Adrenal gland (tissue), 5 donors: ENCODE measurements around the gene CHRNB4.

Source experiments
- POLR2A ChIP-seq, 2 donors: fragments of 450-650 bp; IDR thresholded peaks; one replicate each; pipeline ENCODE4 v1.6.1; 2017; ENCODE audit warnings: antibody characterized with exemption in 2 of 2, mild to moderate bottlenecking in 2 of 2, moderate library complexity in 1 of 2
- TF ChIP-seq, protein P1 (sequence below), 6 experiments: fragments of 450-650 bp in 4 of 6; fragments of 200-600 bp in 2 of 6; sonication (generic) in 1 of 6; IDR thresholded peaks; 1 replicate in 5 of 6; 2 replicates in 1 of 6; pipeline versions ENCODE4 v1.5.1 to v1.8.0; 2016 to 2021; ENCODE audit warnings: antibody characterized with exemption in 6 of 6, mild to moderate bottlenecking in 2 of 6, moderate library complexity in 1 of 6
- donor health status: DM: no; HTN: no; CAD: no.

DNA sequence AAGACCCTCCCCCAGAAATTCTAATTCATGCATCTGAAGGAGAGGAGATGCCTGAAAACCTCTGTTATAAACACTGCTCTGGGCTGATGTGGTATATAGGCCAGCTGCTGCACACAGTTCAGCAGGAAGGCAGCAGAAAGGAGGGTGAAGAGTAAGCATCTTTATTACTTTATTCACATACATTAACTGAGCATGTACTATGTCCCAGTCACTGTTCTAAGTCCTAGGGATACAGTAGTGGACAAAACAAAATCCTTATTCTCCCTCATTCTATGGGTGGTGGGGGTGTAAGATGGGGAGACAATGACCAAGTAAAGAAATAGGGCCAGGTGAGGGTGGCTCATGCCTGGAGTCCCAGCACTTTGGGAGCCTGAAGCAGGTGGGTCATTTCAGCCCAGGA is 17.8 kb upstream of the CHRNB4 start:
- TF ChIP-seq, protein P1, sequence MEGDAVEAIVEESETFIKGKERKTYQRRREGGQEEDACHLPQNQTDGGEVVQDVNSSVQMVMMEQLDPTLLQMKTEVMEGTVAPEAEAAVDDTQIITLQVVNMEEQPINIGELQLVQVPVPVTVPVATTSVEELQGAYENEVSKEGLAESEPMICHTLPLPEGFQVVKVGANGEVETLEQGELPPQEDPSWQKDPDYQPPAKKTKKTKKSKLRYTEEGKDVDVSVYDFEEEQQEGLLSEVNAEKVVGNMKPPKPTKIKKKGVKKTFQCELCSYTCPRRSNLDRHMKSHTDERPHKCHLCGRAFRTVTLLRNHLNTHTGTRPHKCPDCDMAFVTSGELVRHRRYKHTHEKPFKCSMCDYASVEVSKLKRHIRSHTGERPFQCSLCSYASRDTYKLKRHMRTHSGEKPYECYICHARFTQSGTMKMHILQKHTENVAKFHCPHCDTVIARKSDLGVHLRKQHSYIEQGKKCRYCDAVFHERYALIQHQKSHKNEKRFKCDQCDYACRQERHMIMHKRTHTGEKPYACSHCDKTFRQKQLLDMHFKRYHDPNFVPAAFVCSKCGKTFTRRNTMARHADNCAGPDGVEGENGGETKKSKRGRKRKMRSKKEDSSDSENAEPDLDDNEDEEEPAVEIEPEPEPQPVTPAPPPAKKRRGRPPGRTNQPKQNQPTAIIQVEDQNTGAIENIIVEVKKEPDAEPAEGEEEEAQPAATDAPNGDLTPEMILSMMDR (IDR thresholded peaks at IDR 0.05): no peak
- no peak for TF ChIP-seq POLR2A (IDR thresholded peaks at IDR 0.05)
